K562 (cell line): Measurements from ENCODE around the gene FLCN. TPM values are rescaled to one million over a fixed set of nuclear protein-coding genes. Genes with fewer than 3 reads are reported as not detected.

Experiments
- CBX8 ChIP-seq: fragments of 200-600 bp; sonication (generic); IDR thresholded peaks from 2 replicates; pipeline ENCODE4 v1.6.1; 2012; ENCODE audit warnings: borderline replicate concordance, mixed run types, low read depth, mild to moderate bottlenecking, moderate library complexity, mixed read lengths, low read length, control low read depth, inconsistent platforms; ENCODE audit not compliant: poor library complexity, severe bottlenecking; ENCODE audit errors: extremely low read depth
- CCAR2 ChIP-seq: fragments of 200-400 bp; formaldehyde crosslinking; IDR thresholded peaks from 2 replicates; pipeline ENCODE4 v1.6.1; 2017; ENCODE audit warnings: mild to moderate bottlenecking, low read depth, low read length
- CEBPB ChIP-seq: fragments of 450-650 bp; IDR thresholded peaks from 2 replicates; pipeline ENCODE4 v1.6.1; 2016; ENCODE audit warnings: missing genetic modification characterization, missing compliant biosample characterization
- CLOCK ChIP-seq: fragments of 250-450 bp; sonication (Bioruptor Pico); IDR thresholded peaks from 2 replicates; pipeline ENCODE4 v1.4.0; 2020; ENCODE audit warnings: mild to moderate bottlenecking, moderate library complexity, borderline replicate concordance
- HSF4 ChIP-seq: fragments of 250-450 bp; sonication (Bioruptor Pico); IDR thresholded peaks from 2 replicates; pipeline ENCODE4 v2.1.2; 2022; ENCODE audit warnings: mild to moderate bottlenecking, moderate library complexity, borderline replicate concordance
- MNT ChIP-seq, 2 experiments: fragments of 450-650 bp; conservative IDR thresholded peaks; 2 replicates each; pipeline ENCODE4 v1.6.1; 2017; ENCODE audit warnings: mild to moderate bottlenecking in 2 of 2, moderate library complexity in 2 of 2
- PYGO2 ChIP-seq: fragments of 450-650 bp; IDR thresholded peaks from 2 replicates; pipeline ENCODE4 v1.6.1; 2016; ENCODE audit warnings: mild to moderate bottlenecking, missing genetic modification characterization, moderate library complexity, missing compliant biosample characterization
- SUPT5H ChIP-seq: fragments of 450-650 bp; IDR thresholded peaks from 2 replicates; pipeline ENCODE4 v1.6.1; 2016
- polyA plus RNA-seq, 8 experiments: library from polyadenylated mRNA; depleted of rRNA in 4 of 8; stranded (reverse) in 5 of 8; unstranded in 3 of 8; fragments of >200 nt; fragmentation: Nextera tagmentation in 2 of 8; fragmentation: Illumina TruSeq in 1 of 8; extraction: Ambion mirVana in 2 of 8; extraction: Trizol in 1 of 8; gene quantifications; 2 replicates each; pipeline versions ENCODE4 v1.2.1 to v1.2.3, GENCODE V29; 2011 to 2014; ENCODE audit warnings: inconsistent platforms in 1 of 8, missing spikeins in 1 of 8
- total RNA-seq, 7 experiments: library from RNA; depleted of rRNA in 6 of 7; stranded (reverse); fragments of >200 nt in 6 of 7; fragmentation: Illumina TruSeq in 2 of 7; extraction: Trizol in 2 of 7; gene quantifications; 2 replicates each; pipeline versions ENCODE4 v1.2.1 to v1.2.3, GENCODE V29; 2011 to 2021; ENCODE audit warnings: low replicate concordance in 1 of 7

Gene FLCN
- total and polyA plus RNA-seq, 9 of the 15 experiments (the other 6 are each of a cell fraction or from before 2014, with no cell fraction given), result 1.6 to 33.5 (median 10.9) TPM

- no peak for TF ChIP-seq CCAR2
- TF ChIP-seq CBX8, result no peak
- TF ChIP-seq SUPT5H, result no peak
- TF ChIP-seq PYGO2 (tag), result no peak
- TF ChIP-seq CEBPB (tag), result no peak
- no peak for TF ChIP-seq CLOCK (CRISPR knock-in tag)
- no peak for TF ChIP-seq MNT (conservative IDR thresholded peaks at IDR 0.05)
- no peak for TF ChIP-seq HSF4
These were observed 35.7 kb downstream of the FLCN start (continued) for GRCh38 chr17:17201271-17201670.
